Ascending aorta (tissue), 2 donors: Measurements from ENCODE around the gene ARHGAP31. TPM values are rescaled to one million over a fixed set of nuclear protein-coding genes. Genes with fewer than 3 reads are reported as not detected.

Experiments used
- DNase-seq, 2 donors: peaks; one replicate each; pipeline ENCODE4 v3.0.0-alpha.2; 2019; ENCODE audit warnings: low spot score in 2 of 2
- H3K27ac ChIP-seq, 2 donors: fragments of 200-600 bp; sonication (generic); one replicate each; pipeline ENCODE4 v1.5.1; 2016 to 2017; ENCODE audit warnings: mild to moderate bottlenecking in 1 of 2
- H3K27me3 ChIP-seq: fragments of 200-600 bp; sonication (generic); one replicate; pipeline ENCODE4 v1.5.1; 2017
- H3K36me3 ChIP-seq, 2 donors: fragments of 200-600 bp; sonication (generic); one replicate each; pipeline ENCODE4 v1.5.1; 2016
- H3K4me1 ChIP-seq, 2 donors: fragments of 200-600 bp; sonication (generic); one replicate each; pipeline ENCODE4 v1.5.1; 2016 to 2017; ENCODE audit warnings: mild to moderate bottlenecking in 1 of 2
- H3K4me3 ChIP-seq, 2 donors: fragments of 200-600 bp; sonication (generic); one replicate each; pipeline ENCODE4 v1.5.1; 2016 to 2017; ENCODE audit warnings: mild to moderate bottlenecking in 1 of 2
- H3K9me3 ChIP-seq, 2 donors: fragments of 200-600 bp; sonication (generic); one replicate each; pipeline ENCODE4 v1.5.1; 2016
- intact Hi-C: fragments of 100-400 bp; cut with DNase I; formaldehyde crosslinking; loops from one replicate; pipeline ENCODE4 v1.15.1; 2023
- total RNA-seq: library from RNA; depleted of rRNA; stranded (reverse); fragments of >200 nt; gene quantifications from one replicate; pipeline ENCODE4 v1.1.0, GENCODE V29; 2016
- TF ChIP-seq, protein P1 (sequence below), 3 experiments: fragments of 200-600 bp in 2 of 3; fragments of 450-650 bp in 1 of 3; sonication (generic) in 2 of 3; IDR thresholded peaks; one replicate each; pipeline ENCODE4 v1.5.1; 2016 to 2019; ENCODE audit warnings: antibody characterized with exemption in 3 of 3, mild to moderate bottlenecking in 1 of 3, moderate library complexity in 1 of 3

ARHGAP31 gene
- total RNA-seq, 1 donor from 2014 or later = 31.4 TPM

DNA sequence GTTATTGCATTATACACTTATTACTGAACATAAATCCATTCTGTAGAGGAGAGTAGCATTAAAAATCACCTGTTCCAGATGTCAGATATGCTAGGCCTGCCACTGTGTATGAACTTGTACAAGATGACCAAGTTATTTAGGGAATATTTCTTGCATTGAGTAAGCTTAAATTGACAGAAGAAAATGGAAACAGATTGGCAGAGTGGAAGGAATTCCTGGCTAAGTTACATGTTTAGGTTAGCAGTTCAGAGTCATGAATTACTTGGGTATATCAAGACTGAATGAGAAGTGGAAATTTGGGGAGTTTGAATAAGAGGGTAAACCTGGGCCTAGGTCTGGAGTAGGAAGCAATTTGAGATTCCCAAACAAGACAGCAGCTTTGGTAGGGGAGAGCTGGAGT is 44.6 kb downstream of the ARHGAP31 start:
- TF ChIP-seq, protein P1, sequence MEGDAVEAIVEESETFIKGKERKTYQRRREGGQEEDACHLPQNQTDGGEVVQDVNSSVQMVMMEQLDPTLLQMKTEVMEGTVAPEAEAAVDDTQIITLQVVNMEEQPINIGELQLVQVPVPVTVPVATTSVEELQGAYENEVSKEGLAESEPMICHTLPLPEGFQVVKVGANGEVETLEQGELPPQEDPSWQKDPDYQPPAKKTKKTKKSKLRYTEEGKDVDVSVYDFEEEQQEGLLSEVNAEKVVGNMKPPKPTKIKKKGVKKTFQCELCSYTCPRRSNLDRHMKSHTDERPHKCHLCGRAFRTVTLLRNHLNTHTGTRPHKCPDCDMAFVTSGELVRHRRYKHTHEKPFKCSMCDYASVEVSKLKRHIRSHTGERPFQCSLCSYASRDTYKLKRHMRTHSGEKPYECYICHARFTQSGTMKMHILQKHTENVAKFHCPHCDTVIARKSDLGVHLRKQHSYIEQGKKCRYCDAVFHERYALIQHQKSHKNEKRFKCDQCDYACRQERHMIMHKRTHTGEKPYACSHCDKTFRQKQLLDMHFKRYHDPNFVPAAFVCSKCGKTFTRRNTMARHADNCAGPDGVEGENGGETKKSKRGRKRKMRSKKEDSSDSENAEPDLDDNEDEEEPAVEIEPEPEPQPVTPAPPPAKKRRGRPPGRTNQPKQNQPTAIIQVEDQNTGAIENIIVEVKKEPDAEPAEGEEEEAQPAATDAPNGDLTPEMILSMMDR (IDR thresholded peaks at IDR 0.05) = no peak
- no peak for DNase-seq
- Histone ChIP-seq H3K4me1 (no peaks in the 10 kb centered on the region), H3K36me3 (no peaks in the 10 kb centered on the region), H3K4me3 (no peak overlapping the region), H3K27ac (no peak overlapping the region), H3K9me3 (no peaks in the 10 kb centered on the region), H3K27me3 (no peaks in the 10 kb centered on the region)
- intact Hi-C loops = no loop called here

DNA sequence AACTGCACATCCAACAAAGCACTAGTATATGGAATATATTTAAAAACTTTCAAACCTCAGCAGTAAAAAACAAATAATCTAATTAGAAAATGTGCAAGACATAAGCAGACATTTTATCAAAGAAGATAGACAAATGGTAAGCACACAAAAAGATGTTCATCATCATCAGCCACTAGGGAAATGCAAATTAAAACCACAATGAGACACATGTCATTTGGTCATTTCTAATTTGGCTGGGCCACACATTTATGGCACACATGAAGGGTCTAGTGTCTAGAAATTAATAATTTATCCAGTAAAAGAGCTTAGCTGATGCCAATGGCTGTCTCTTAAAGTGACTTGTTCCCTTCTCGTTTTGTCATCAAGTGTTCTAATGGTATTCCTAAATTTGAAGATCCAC is 45.8 kb downstream of the ARHGAP31 start:
- no peak overlapping the region for H3K4me3 ChIP-seq
- no peak overlapping the region for H3K27ac ChIP-seq
- intact Hi-C loops = no loop called here
- no peaks in the 10 kb centered on the region for H3K4me1 ChIP-seq
- TF ChIP-seq, protein P1 (IDR thresholded peaks at IDR 0.05) = no peak
- no peak for DNase-seq
- H3K36me3 ChIP-seq = no peaks in the 10 kb centered on the region
- H3K9me3 ChIP-seq = no peaks in the 10 kb centered on the region
- H3K27me3 ChIP-seq = no peaks in the 10 kb centered on the region

DNA sequence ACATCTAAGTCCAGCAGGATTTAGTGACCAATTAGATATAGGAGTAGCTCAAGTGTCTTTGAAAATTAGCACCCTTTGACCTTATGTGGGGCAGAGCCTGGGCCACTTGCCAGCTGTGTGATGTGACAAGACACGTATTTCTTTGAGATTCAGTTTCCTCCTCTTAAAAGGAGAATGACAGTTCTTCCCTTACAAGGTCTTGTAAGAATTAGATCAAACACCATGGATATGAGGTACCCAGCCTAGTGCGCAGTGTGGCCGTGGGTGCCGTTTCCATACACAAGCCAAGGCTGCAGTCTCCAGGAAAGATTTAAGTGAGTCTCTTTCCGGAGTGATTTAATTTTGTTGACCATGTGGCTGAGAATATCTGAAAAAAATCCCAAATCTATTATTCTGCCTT is 46.3 kb downstream of the ARHGAP31 start:
- Histone ChIP-seq H3K27me3 (no peaks in the 10 kb centered on the region), H3K4me3 (no peak overlapping the region), H3K27ac (no peak overlapping the region), H3K9me3 (no peaks in the 10 kb centered on the region), H3K4me1 (no peaks in the 10 kb centered on the region), H3K36me3 (no peaks in the 10 kb centered on the region)
- TF ChIP-seq, protein P1 (IDR thresholded peaks at IDR 0.05) = no peak
- no peak for DNase-seq
- intact Hi-C loops = no loop called here

DNA sequence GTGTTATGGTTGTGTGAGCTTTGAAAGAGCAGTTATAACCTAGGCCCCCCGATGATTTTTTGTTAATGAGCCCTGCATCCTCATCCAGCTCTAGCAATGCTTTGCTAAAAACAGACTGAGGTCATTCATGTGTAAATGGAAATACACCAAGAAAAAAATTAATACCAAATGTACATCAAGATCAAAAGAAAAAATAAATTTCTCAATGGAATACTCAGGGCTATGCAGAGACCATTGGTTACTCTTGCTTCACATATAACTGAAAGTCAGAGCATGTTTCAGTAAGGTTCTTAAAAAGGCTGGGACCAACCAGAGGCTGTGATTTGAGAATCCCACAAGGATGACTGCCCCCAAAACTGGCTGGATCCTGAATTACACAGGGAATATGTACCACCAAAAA is 48.0 kb downstream of the ARHGAP31 start:
- Histone ChIP-seq H3K9me3 (no peaks in the 10 kb centered on the region), H3K27me3 (no peaks in the 10 kb centered on the region), H3K4me3 (no peak overlapping the region), H3K36me3 (no peaks in the 10 kb centered on the region), H3K27ac (no peak overlapping the region), H3K4me1 (no peaks in the 10 kb centered on the region)
- no peak for DNase-seq
- intact Hi-C loops = no loop called here
- TF ChIP-seq, protein P1 (IDR thresholded peaks at IDR 0.05) = no peak

- intact Hi-C loops = no loop called here
- Histone ChIP-seq H3K9me3 (no peaks in the 10 kb centered on the region), H3K4me1 (no peaks in the 10 kb centered on the region), H3K27ac (no peak overlapping the region), H3K36me3 (no peaks in the 10 kb centered on the region), H3K4me3 (no peak overlapping the region), H3K27me3 (no peaks in the 10 kb centered on the region)
- TF ChIP-seq, protein P1 (IDR thresholded peaks at IDR 0.05) = no peak
- DNase-seq = no peak
These were observed 49.5 kb downstream of the ARHGAP31 start for GRCh38 chr3:119343719-119344118.

DNA sequence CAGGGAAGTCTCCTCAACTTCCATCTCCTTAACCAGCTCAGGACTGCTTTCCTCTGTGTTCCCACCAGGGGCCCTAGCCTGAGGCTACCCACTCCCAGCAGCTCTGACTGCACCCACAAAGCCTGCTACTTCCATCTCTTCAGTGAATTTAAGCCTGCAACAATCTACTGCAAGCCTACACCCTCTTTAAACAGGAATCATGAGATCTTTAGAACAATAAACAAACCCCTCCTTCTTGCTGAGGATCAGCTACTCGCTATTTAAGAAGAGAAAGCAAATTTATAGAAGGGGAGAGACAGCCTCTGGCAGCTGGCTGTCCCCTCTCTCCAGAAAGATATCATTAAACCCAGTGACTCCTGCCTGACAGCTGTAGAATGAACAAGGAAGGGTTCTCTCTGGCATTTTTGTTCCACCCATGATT is 51.9 kb downstream of the ARHGAP31 start:
- intact Hi-C loops = no loop called here
- H3K9me3 ChIP-seq = no peaks in the 10 kb centered on the region
- H3K4me3 ChIP-seq = no peak overlapping the region
- no peak overlapping the region for H3K27ac ChIP-seq
- H3K27me3 ChIP-seq = no peaks in the 10 kb centered on the region
- TF ChIP-seq, protein P1 (IDR thresholded peaks at IDR 0.05) = no peak
- H3K4me1 ChIP-seq = no peaks in the 10 kb centered on the region
- H3K36me3 ChIP-seq = no peaks in the 10 kb centered on the region
- DNase-seq = no peak
